DMS53 (cell line): ENCODE results near the gene ABCB9.

Source experiments
- DNase-seq: peaks from one replicate; lab custom pipeline; 2025; lab: John Stamatoyannopoulos, UW

The ABCB9 gene

GRCh38 chr12:122994781-122995502, 28.7 kb upstream of the ABCB9 start:
- DNase-seq, result no peak

- DNase-seq, result no peak
These were observed 27.9 kb upstream of the ABCB9 start for GRCh38 chr12:122994140-122994675.

GRCh38 chr12:122992386-122992785, 26.1 kb upstream of the ABCB9 start:
- no peak for DNase-seq

GRCh38 chr12:122991623-122992275, 25.5 kb upstream of the ABCB9 start:
- no peak for DNase-seq

GRCh38 chr12:122990961-122991622, 24.8 kb upstream of the ABCB9 start:
- DNase-seq, result no peak

GRCh38 chr12:122990561-122990960, 24.3 kb upstream of the ABCB9 start:
- no peak for DNase-seq

- DNase-seq, result no peak
These were observed 23.7 kb upstream of the ABCB9 start for GRCh38 chr12:122989874-122990419.

- DNase-seq, result no peak
These were observed 23.1 kb upstream of the ABCB9 start for GRCh38 chr12:122989225-122989839.

GRCh38 chr12:122988612-122989212, 22.4 kb upstream of the ABCB9 start:
- DNase-seq, result no peak

GRCh38 chr12:122988036-122988435, 21.8 kb upstream of the ABCB9 start:
- DNase-seq, result no peak

- no peak for DNase-seq
These were observed 21.1 kb upstream of the ABCB9 start for GRCh38 chr12:122987086-122987951.

GRCh38 chr12:122986258-122986871, 20.1 kb upstream of the ABCB9 start:
- no peak for DNase-seq

- no peak for DNase-seq
These were observed 19.3 kb upstream of the ABCB9 start for GRCh38 chr12:122985338-122986257.

GRCh38 chr12:122984612-122985337, 18.5 kb upstream of the ABCB9 start:
- DNase-seq, result no peak

- no peak for DNase-seq
These were observed 17.7 kb upstream of the ABCB9 start for GRCh38 chr12:122983789-122984515.

- no peak for DNase-seq
These were observed 16.9 kb upstream of the ABCB9 start for GRCh38 chr12:122982963-122983788.

- DNase-seq, result no peak
These were observed 16.2 kb upstream of the ABCB9 start for GRCh38 chr12:122982477-122982815.
